Hematopoietic multipotent progenitor cell treated with erythropoietin and hydrocortisone succinate and interleukin-3 and kit ligand, for 8 days (in vitro differentiated cells): Measurements from ENCODE around the gene PRKD2.
"Not testable (repeated sequence)": the region's sequence is repeated elsewhere in the genome, so short reads cannot be mapped to it uniquely, and the experiment has no call there.

Experiments used
- DNase-seq: peaks from one replicate; pipeline ENCODE4 v3.0.0-alpha.2; 2015

The PRKD2 gene

GRCh38 chr19:46717034-46717715, at the start of gene PRKD2:
Gene PRKD2 (minus strand): TSS chr19:46717114. CDS start chr19:46716370, 744 bp downstream.
- DNase-seq, result peak; percentile 71

- DNase-seq, result no peak
Observed at GRCh38 chr19:46764817-46765291, 47.9 kb upstream of the PRKD2 start.

- DNase-seq, result no peak
Observed at GRCh38 chr19:46762245-46762890, 45.5 kb upstream of the PRKD2 start.

GRCh38 chr19:46761418-46761831, 44.5 kb upstream of the PRKD2 start:
- DNase-seq, result no peak

- not testable (repeated sequence) for DNase-seq
Observed at GRCh38 chr19:46760897-46761296, 44.0 kb upstream of the PRKD2 start.

- DNase-seq, result no peak
Observed at GRCh38 chr19:46760363-46760762, 43.4 kb upstream of the PRKD2 start.

GRCh38 chr19:46759817-46760333, 43.0 kb upstream of the PRKD2 start:
- DNase-seq, result no peak

- DNase-seq, result no peak
Observed at GRCh38 chr19:46759206-46759605, 42.3 kb upstream of the PRKD2 start.

GRCh38 chr19:46756544-46756888, 39.6 kb upstream of the PRKD2 start:
- no peak for DNase-seq

- no peak for DNase-seq
Observed at GRCh38 chr19:46755853-46756543, 39.1 kb upstream of the PRKD2 start.

GRCh38 chr19:46755077-46755852, 38.4 kb upstream of the PRKD2 start:
- DNase-seq, result no peak

- peak; percentile 78 for DNase-seq
Observed at GRCh38 chr19:46753420-46754155, 36.7 kb upstream of the PRKD2 start.

GRCh38 chr19:46748325-46749109, 31.6 kb upstream of the PRKD2 start:
- peak; percentile 82 for DNase-seq

- peak; percentile 57 for DNase-seq
Observed at GRCh38 chr19:46746281-46747057, 29.6 kb upstream of the PRKD2 start, which contains the start of gene STRN4. Gene STRN4 (minus strand): TSS chr19:46746450. CDS start chr19:46746430, 20 bp downstream.

GRCh38 chr19:46745521-46746280, 28.8 kb upstream of the PRKD2 start, which contains the start of gene FKRP:
Gene FKRP (plus strand): TSS chr19:46746057. CDS start chr19:46755451, 9,394 bp downstream.
- DNase-seq, result no peak

GRCh38 chr19:46745030-46745429, 28.1 kb upstream of the PRKD2 start:
- DNase-seq, result no peak

GRCh38 chr19:46744005-46744691, 27.2 kb upstream of the PRKD2 start:
- DNase-seq, result peak; percentile 19

- DNase-seq, result no peak
Observed at GRCh38 chr19:46742926-46743480, 26.1 kb upstream of the PRKD2 start.
